ENCODE measurements around the gene SOX6. TPM values are rescaled to one million over a fixed set of nuclear protein-coding genes. Genes with fewer than 3 reads are reported as not detected.

Gene SOX6
- total RNA-seq, 4 donors from 2014 or later: 3.1 to 12.6 (median 7.6) TPM

- no peak for TF ChIP-seq CTCF (IDR thresholded peaks at IDR 0.05; ENCODE audit: low read depth)
Observed at GRCh38 chr11:16127732-16128131, 228.6 kb downstream of the SOX6 start.

- no peak for TF ChIP-seq CTCF (IDR thresholded peaks at IDR 0.05; ENCODE audit: low read depth)
Observed at GRCh38 chr11:16126362-16126761, 230.0 kb downstream of the SOX6 start.

GRCh38 chr11:16125796-16126195 lies 230.6 kb downstream of the SOX6 start:
- no peak for TF ChIP-seq CTCF (IDR thresholded peaks at IDR 0.05; ENCODE audit: low read depth)

- no peak for TF ChIP-seq CTCF (IDR thresholded peaks at IDR 0.05; ENCODE audit: low read depth)
Observed at GRCh38 chr11:16124390-16124789, 232.0 kb downstream of the SOX6 start.

- TF ChIP-seq CTCF (IDR thresholded peaks at IDR 0.05; ENCODE audit: low read depth): no peak
Observed at GRCh38 chr11:16121853-16122252, 234.5 kb downstream of the SOX6 start.

- TF ChIP-seq CTCF (IDR thresholded peaks at IDR 0.05; ENCODE audit: low read depth): no peak
Observed at GRCh38 chr11:16120008-16120407, 236.3 kb downstream of the SOX6 start.

- no peak for TF ChIP-seq CTCF (IDR thresholded peaks at IDR 0.05; ENCODE audit: low read depth)
Observed at GRCh38 chr11:16117989-16118756, 238.2 kb downstream of the SOX6 start.
